Activated CD4-positive, alpha-beta T cell treated with anti-CD3 and anti-CD28 coated beads, Interleukin-2, amount 50 U/mL, for 4 hours (primary cell): ENCODE data around the gene EFHC1.
A peak's percentile ranks its signal among the peaks of the same experiment; 100 is the strongest.
"Not testable (repeated sequence)": the region's sequence is repeated elsewhere in the genome, so short reads cannot be mapped to it uniquely, and the experiment has no call there.

Experiments used
- DNase-seq, 2 experiments: peaks; one replicate each; pipeline ENCODE4 v3.0.0-alpha.2; 2020

The EFHC1 gene

GRCh38 chr6:52419809-52420667 is at the start of gene EFHC1:
EFHC1 (plus strand) TSS chr6:52420342; CDS start chr6:52420411, 69 bp downstream.
- DNase-seq: peak; percentile 96

GRCh38 chr6:52371656-52372191 is 48.4 kb upstream of the EFHC1 start:
- DNase-seq: no peak

GRCh38 chr6:52373151-52373690 is 46.9 kb upstream of the EFHC1 start:
- DNase-seq: no peak

DNA sequence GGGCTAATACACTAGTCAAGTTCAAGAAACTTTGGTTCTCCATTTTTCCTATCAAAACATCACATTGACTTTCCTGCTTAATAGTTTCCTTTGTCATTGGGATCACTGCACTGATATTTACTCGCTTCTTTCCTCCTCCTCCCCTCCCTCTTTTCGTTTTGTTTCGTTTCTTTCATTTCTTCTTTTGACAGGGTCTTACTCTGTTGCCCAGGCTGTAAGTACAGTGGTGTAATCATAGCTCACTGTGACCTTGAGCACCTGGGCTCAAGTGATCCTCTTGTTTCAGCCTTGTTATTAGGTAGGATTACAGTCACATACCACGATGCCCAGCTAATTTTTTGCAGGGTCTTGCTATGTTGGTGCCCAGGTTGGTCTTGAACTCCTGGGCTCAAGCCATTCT is 45.9 kb upstream of the EFHC1 start:
- no peak for DNase-seq

DNA sequence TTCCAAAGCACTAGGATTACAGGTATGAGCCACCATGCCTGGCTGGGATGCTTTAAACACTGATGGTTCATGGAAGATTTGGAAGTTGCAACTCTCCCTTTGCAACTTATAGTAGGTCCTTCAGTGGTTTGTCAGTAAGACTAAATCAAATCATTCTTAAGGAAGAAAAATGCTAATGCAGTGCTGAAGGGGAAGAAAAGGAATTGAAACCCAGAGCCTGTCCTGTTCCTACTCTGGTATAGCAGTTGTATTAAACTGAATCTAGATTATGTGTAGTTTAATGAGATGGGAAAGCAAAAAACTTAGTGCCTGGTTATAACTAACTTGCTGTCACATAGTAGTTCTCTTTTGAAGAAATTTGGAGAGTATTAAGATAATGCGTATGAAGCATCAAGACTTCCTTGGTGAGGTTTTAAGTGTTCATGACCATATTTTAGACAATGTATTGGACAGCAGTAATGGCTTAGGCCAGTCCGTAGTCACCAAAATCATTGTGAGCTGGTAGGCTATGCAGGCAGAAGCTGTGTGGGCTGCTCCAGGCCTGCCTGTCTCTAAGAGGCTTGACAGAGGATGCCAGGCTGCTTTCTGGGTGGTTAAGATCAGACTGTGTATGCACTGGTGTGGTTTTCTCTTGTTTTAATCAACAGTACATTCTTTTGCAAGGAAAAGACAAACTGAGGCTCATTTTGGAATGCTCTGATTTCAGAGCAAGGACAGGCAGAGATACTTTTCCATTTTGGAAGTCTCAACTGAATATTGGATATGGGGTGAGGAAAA is 44.2 kb upstream of the EFHC1 start:
- no peak for DNase-seq

- no peak for DNase-seq
Observed at GRCh38 chr6:52376763-52377162, 43.4 kb upstream of the EFHC1 start.

DNA sequence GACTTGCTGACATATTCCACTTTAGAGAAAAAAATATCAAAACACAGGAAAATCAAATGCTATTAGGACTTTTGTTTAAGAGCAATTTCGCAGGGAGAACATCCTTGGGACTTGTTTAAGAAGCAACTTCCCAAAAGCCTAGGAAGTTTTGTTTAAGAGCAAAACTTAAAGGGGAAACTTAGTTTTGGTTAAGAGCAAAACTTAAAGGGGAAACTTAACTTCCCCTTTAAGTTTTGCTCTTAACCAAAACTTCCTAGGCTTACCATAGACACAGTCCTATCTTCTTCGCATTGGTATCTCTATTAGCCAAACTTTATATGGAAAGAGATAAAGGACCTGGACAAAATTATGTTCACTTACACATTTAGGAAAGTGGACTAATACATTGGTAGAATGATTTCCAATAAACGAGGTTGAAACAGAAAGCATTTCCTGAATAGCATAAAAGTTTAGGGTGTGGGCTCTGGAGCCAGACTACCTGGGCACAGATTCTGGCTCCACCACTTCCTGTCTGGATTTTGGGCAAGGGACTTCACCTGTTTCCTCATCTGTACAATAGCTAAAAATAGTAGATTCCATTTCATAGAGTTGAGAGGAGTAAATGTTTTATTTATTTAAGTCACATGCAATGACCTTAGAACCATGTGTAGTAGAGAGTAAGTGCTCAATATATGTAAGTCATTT is 42.5 kb upstream of the EFHC1 start:
- DNase-seq: no peak

- no peak for DNase-seq
Observed at GRCh38 chr6:52381249-52381648, 38.9 kb upstream of the EFHC1 start.

DNA sequence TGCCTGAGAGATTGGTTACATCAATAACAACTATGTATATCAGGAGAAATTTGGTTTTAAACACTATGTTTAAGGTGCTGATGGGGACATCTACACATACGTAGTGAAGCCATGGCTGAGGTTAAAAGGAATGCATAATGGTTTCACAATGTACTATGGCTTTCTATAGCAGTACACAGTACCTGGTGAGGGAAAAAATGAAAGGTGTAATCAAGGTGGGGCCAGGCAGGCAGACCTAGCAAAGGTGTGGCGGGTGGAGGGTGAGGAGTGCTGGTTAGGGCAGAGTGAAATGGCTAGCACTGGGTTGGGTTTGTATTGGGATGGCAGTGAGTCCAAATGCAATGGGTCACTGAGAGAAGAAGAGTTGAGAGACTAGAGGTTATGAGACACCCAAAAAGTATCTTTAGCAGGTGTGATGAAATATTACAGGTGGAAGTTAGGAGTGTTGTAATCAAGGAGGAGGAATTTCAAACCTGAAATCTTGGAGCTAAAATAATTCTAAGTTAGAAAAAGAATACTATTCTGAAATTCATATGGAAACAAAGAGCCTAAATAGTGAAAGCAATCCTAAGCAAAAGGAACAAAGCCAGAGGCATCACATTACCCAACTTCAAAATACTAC is 35.9 kb upstream of the EFHC1 start:
- DNase-seq: no peak

- no peak for DNase-seq
Observed at GRCh38 chr6:52385074-52385473, 35.1 kb upstream of the EFHC1 start.

- DNase-seq: not testable (repeated sequence)
Observed at GRCh38 chr6:52388119-52388518, 32.0 kb upstream of the EFHC1 start.

- no peak for DNase-seq
Observed at GRCh38 chr6:52388790-52389189, 31.4 kb upstream of the EFHC1 start.

DNA sequence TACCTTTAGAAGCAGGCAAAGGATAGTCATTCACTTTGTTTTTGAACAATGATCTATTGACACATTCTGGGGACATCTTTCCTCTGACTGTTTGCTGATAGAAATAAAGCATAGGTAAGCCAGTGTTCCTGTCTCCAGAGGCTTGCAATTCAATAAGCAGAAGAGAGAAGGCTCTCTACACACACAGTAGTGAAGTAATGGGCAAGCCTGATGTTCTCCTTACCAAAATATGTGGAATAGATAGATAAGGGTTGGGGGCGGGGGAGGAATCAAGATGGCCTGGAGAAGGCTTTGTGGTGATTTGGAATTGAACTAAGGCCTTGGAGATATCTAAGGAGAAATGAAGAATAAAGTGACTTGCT is 30.9 kb upstream of the EFHC1 start:
- DNase-seq: no peak

GRCh38 chr6:52389626-52390360 is 30.3 kb upstream of the EFHC1 start:
- DNase-seq: no peak

GRCh38 chr6:52390361-52390727 is 29.8 kb upstream of the EFHC1 start:
- DNase-seq: peak; percentile 27 to 31

DNA sequence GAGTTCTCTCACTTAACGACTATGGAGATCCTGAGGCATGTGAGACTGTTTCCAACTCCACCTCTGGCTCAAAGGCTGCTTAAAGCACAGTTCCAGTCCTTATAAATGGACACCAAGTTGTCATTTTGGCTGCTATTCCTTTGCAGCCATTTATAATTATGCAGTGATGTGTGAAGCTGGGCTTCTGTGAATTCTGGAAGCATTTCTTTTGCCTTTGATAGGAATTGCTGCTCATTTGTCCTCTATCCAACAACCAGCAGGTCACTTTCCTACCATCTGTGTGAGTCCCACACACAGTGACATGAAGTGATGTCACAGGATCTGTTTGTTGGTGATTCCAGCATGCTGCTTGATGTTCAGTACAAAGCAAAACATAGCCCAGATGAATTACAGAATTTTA is 28.5 kb upstream of the EFHC1 start:
- no peak for DNase-seq

GRCh38 chr6:52392944-52393343 is 27.2 kb upstream of the EFHC1 start:
- DNase-seq: no peak

DNA sequence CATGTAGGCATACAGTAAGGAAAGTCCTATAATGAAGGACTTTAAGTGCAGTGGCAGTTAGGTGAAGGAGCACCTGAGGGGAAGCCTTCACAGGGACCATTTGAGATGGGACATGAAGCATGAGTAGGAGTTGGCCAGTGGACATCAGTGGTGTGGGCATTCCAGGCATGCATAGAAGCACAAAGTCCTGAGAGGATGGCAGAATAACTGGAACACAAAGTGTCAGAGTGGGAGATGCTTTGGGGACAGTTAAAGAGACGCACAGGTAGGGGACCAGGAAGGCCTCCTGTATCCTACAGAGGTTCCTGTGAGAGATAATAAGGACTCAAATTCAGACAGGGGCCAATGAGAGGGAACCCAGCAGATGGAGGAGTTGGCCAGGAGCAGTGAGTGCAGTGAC is 26.4 kb upstream of the EFHC1 start:
- no peak for DNase-seq

- no peak for DNase-seq
Observed at GRCh38 chr6:52394251-52394666, 25.9 kb upstream of the EFHC1 start.

DNA sequence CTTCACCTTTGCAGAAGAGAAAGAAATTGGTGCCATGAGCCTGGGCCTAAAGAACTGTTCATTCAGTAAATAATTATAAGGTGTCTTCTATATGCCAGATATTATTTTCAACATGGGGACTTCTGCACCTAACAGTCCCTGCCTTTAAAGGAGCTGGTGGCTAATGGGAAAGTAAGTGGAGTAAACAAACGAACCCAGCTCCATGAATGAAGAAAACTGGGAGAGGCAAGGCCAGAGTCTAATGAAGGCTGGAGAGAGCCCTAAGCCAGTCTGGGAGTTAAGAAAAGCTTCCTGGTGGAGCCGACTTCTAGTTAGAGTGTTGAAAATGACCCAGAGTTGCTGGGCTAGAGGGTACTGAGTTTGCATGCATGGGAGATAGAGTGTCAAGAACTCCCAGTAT is 24.2 kb upstream of the EFHC1 start:
- no peak for DNase-seq

DNA sequence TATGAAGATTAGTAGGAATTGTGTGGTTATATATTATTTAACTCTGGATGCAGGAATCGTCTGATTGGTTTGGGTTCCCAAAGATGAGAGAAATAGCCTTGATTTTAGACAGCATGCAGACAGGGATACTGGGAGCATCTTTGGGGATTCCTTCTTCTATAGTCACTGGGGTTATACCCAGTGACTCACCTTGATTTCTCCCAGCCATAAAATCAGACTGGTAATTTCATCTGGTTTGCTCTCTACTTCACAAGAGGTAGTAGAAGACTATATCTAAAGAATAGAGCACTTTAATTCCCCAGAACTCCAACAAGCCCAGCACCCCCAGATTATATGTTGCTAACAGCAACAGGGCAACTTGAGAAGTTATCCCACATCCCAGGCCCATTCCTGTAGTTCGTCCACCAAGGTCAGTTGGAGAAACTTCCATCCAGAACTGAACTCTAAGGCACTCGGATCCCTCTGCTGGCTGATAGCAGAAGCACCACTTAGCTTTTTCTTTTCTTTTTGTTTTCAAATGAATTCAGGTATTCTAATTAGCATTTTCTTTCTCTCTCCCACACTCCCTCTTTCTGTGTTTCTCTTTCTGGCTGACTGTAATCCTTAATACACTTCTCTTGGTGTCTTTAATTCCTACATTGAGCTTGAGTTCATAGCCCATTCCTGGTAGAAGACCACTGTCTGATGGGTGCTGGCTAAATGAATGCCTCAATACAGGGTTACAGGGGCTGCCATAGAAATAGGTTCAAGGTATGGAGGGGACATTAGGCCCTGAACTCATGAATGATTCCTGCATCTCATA is 20.4 kb upstream of the EFHC1 start:
- DNase-seq: no peak
